HFF-Myc (cell line): ENCODE measurements around the gene SLC1A2.

Experiments
- DNase-seq: peaks from one replicate; pipeline ENCODE4 v3.0.0-alpha.2; 2011; ENCODE audit warnings: low read depth; ENCODE audit errors: extremely low read depth
- H3K4me3 ChIP-seq: replicated peaks from 2 replicates; pipeline ENCODE4 v1.5.1; 2011; ENCODE audit warnings: low read depth, mild to moderate bottlenecking, control low read depth, low read length
- CTCF ChIP-seq: IDR thresholded peaks from 2 replicates; pipeline ENCODE4 v1.5.1; 2012; ENCODE audit warnings: mild to moderate bottlenecking, low read depth, low read length, control low read depth; ENCODE audit errors: missing control alignments

Gene SLC1A2

GRCh38 chr11:35425603-35426212, 6.3 kb upstream of the SLC1A2 start:
- H3K4me3 ChIP-seq: no peak overlapping the region
- DNase-seq: no peak
- TF ChIP-seq CTCF: no peak

GRCh38 chr11:35424157-35424940, 5.0 kb upstream of the SLC1A2 start:
- H3K4me3 ChIP-seq: no peak overlapping the region
- no peak for TF ChIP-seq CTCF
- DNase-seq: no peak

- TF ChIP-seq CTCF: no peak
- peak overlapping the region; percentile 50 for H3K4me3 ChIP-seq
- no peak for DNase-seq
Observed at GRCh38 chr11:35420371-35420770, 1.0 kb upstream of the SLC1A2 start.

GRCh38 chr11:35419830-35420333, 524 bp upstream of the SLC1A2 start:
- TF ChIP-seq CTCF: no peak
- peak overlapping the region; percentile 50 for H3K4me3 ChIP-seq
- no peak for DNase-seq

GRCh38 chr11:35418282-35419183, 825 bp downstream of the SLC1A2 start:
- peak overlapping the region; percentile 50 for H3K4me3 ChIP-seq
- DNase-seq: no peak
- no peak for TF ChIP-seq CTCF

GRCh38 chr11:35415487-35415886, 3.9 kb downstream of the SLC1A2 start:
- no peak for DNase-seq
- no peak overlapping the region for H3K4me3 ChIP-seq
- no peak for TF ChIP-seq CTCF
